Umbilical cord (tissue), 2 donors: ENCODE measurements around the gene RASAL1. TPM values are rescaled to one million over a fixed set of nuclear protein-coding genes. Genes with fewer than 3 reads are reported as not detected.
"Not testable (repeated sequence)": the region's sequence is repeated elsewhere in the genome, so short reads cannot be mapped to it uniquely, and the experiment has no call there.

Experiments
- DNase-seq: peaks from one replicate; pipeline ENCODE4 v3.0.0-alpha.2; 2015; ENCODE audit warnings: low spot score
- total RNA-seq: library from RNA; depleted of rRNA; stranded (reverse); fragments of >200 nt; gene quantifications from one replicate; pipeline ENCODE4 v1.2.3, GENCODE V29; 2014; ENCODE audit warnings: low replicate concordance; ENCODE audit not compliant: insufficient read depth

RASAL1 gene
- total RNA-seq, 1 donor from 2014 or later, result 0.24 TPM

DNA sequence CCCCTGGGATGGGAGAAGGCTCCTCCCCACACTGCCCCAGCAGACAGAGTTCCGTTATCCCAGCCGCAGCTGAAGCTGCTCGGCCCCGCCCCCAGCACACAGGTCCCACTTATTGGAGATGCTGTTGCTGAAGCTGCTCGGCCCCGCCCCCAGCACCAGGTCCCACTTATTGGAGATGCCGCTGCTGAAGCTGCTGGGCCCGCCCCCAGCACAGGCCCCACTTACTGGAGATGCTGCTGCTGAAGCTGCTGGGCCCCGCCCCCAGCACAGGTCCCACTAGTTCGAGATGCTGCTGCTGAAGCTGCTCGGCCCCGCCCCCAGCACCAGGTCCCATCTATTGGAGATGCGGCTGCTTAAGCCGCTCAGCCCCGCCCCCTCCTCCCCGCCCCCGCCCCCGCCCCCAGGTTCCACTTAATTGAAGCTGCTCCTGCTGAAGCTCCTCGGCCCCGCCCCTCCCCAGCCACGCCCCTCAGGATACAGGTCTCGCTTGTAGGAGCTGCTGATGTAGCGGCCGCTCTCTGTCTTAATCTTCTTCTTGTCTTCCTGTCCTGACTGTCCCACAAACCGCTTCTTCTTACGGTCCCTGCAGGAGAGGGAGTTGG lies 26.0 kb upstream of the RASAL1 start:
- DNase-seq, result no peak

DNA sequence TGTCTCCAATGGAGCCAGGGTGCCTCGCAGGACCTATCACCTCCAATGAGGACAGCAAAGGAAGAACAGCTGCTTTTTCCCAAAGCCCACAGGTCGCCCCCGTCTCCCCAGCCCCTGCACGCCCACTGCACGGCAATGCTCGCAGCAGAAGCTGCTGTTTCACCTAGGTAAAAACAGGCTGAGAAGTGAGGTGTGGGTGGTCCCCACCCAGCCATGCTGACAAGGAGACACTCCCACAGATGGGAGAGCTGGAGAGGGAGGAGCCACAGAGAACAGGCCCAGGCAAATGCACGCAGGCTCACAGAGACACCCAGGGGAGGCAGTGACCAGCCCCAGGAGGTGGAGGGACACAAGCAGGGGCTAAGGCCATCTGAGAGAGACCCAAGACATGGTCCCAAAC lies 24.4 kb upstream of the RASAL1 start:
- DNase-seq, result no peak

DNA sequence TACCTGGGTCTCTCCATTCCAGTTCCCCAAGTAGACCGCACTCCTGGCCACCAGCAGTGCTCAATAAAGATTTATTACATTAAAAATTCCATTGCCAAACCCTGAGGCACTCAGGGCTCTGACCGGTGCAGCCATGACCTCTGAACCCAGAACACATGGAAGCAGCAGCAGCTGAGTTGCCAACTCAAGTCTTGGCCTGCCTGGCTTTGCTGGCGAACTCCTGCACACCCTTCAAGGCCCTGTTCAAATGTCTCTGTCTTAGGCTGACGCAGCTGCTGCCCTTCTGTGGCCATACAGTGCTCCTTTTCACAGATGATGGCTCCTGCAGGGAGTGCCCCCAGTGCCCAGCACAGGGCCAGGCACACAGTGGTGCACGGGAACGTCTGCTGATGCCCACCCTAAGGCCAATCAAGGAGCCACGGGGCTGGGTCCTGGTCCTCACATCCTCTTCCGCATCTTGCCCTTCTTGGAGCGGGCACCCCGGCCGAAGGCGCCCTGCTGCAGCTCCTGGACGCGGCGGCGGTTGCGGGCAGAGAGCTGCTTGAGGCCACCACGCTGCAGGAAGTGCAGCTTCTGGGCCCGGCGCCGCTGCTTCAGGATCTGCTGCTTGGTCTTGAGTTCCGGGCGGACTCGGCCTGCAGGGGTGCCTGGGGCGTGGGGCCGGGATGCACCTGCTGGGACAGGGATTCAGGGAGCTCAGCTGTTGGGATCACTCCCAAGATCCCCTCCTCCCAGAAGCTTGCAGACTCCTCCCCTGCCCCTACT lies 23.1 kb upstream of the RASAL1 start:
- no peak for DNase-seq

DNA sequence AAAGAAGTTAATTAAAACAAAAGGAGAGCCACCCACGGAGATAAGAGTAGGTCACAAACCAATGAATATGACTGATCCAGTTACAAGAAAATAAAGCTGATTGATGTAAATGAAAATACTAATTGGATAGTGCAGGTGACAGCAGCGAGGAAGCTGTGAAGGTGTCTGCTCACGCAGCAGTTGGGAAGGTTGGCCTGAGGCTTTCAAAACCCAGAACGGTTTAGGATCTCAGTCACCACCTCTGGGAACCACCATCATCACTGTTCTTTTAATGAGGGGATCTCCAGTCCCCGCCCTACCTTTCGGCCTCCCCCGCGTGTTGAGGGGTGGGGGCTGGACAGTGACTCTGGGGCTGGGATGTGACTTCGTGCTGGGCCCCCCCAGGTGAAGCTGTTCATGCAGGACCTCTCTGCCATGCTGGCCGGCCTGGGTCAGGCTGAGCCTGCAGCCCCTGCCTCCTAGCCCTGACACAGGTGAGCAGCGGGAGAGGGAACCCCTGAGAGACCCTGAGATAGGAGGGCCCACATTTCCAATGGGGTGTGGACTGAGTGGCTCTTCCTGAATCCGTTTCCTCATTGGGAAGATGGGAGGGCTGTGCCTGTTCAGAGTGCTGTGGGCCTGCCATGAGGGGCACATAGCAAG lies 21.8 kb upstream of the RASAL1 start:
- DNase-seq, result no peak

DNA sequence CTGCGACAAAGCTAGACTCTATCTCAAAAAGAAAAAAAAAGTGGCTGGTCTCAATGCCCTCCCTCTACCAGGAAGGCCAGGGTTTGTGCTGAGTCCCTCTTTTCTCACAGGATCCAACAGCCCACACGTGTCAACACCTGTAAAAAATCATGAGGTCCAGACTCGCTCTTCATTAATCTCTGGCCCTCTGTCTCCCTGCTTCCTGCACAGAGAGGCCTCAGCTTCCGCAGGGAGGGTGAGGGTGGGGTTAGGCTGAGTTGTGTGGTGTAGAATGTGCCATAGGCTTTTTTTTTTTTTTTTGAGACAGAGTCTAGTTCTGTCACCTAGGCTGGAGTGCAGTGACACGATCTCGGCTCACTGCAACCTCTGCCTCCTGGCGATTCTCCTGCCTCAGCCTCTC lies 20.1 kb upstream of the RASAL1 start:
- DNase-seq, result no peak

DNA sequence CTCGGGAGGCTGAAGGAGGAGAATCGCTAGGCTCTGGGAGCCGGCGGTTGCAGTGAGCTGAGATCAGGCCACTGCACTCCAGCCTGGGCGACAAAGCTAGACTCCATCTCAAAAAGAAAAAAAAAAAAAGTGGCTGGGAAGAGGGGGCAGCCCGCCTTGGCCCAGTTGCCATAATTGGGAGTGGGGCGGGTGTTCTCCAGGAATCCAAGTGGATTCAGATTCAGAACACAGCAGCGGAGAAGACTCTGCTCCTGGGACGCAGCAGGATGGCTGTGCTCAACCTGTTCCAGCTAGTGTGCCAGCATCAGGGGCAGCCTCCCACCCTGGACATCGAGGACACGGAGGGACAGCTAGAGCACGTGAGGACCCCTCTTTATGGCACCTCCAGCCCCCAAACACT lies 19.5 kb upstream of the RASAL1 start:
- DNase-seq, result no peak

DNA sequence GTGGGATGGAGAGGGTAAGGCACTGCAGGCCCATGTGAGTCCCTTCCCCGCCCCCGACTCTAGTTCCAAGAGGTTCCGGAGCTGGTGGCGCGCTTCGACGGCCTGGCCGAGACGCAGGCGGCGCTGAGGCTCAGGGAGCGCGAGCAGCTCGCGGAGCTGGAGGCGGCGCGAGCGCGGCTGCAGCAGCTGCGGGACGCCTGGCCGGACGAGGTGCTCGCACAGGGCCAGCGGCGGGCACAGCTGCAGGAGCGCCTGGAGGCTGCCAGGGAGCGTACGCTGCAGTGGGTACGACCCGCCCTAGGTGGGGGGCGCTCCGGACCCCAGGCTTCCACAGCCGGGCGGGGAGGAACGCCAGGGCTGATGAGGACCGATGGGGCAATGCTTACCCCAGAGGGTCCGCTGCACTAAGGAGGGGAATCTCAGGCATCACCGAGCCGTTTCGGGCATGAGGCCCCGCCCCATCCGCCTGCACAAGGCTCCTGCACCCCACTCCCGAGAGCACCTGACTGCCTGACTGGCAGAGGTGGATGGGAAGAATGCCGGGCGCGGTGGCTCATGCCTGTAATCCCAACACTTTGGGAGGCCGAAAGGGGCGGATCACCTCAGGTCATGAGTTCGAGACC lies 18.9 kb upstream of the RASAL1 start:
- DNase-seq, result no peak

DNA sequence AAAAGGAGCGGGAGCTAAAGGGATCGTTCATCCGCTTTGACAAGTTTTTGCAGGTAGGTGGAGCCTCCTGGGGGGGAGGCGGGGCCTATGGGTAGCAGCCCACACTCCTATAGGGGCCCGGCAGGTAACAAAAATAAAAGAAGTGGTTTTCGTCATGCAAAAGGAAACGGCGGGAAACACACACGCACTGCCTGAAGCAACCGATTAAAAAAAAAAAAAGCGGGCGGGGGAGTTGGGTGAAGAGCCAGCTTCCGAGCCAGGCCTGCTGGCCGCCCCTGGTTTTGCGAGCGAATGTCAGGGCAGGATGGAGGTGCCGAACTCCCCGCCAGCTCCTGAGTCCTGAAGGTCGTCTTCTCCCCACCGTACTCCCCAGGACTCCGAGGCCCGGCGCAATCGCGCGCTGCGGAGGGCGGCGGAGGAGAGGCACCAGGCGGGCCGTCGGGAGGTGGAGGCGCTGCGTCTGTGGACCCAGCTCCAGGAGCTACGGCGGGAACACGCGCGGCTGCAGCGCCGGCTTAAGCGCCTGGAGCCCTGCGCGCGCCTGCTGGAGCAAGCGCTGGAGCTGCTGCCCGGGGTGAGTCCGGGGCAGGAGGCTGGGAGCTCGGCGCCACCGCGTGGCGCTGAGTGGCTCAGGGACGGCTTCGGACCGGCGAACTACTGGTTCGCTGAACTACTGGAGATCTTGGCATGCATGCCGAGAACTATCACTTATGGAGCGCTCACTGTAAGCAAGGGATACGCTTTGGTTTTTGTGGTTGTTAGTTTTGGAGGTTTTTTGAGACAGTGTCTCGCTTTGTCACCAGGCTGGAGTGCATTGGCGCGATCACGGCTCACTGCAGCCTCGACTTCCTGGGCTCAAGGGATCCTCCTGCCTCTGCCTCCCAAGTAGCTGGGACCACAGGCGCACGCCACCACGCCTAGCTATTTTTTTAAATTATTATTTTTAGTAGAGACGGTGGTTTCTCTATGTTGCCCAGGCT lies 17.6 kb upstream of the RASAL1 start:
- DNase-seq, result peak; percentile 68

DNA sequence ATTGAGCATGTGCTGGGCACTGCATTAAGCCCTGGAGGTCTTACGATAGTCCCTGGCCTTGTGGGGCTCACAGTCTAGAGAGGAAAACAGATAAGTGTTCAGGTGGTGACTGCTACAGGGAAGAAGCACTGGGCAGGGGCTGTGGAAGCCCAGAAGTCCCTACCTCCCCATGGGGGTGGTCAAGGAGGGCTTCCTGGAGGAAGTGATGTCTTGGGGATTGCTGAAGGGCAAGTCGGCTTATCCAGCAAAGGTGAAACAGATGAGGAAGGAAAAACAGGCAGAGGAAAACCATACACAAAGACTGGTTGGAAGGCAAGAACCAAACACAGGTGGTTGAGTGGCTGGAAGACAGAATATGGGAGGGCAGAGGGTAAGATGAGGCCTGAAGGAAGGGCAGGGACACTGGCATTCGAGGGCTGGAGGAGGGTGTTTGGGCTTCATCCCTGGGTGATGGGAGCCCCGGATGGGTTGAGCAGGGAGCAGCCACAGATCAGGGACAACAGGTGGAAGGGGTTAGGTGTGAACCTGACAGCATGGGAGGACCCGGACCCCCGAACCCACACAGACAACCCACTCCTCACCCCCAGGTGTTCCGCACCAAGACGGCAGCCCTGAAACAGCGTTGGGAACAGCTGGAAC lies 16.8 kb upstream of the RASAL1 start:
- DNase-seq, result no peak

DNA sequence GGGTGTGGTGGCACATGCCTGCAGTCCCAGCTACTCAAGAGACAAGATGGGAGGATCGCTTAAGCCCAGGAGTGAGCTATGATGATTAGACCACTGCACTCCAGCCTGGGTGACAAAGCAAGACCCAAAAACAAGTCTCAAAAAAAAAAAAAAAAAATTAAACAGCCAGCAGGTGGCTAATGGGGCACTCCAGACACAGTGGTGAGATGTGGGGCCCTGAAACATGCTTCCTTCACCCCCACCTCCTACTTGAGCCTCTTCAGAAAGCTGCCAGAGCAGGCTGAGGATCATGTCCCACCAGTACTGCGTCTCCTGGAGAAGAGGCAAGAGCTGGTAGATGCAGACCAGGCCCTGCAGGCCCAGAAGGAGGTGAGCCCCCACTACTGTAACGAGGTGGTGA lies 16.1 kb upstream of the RASAL1 start:
- DNase-seq, result no peak

DNA sequence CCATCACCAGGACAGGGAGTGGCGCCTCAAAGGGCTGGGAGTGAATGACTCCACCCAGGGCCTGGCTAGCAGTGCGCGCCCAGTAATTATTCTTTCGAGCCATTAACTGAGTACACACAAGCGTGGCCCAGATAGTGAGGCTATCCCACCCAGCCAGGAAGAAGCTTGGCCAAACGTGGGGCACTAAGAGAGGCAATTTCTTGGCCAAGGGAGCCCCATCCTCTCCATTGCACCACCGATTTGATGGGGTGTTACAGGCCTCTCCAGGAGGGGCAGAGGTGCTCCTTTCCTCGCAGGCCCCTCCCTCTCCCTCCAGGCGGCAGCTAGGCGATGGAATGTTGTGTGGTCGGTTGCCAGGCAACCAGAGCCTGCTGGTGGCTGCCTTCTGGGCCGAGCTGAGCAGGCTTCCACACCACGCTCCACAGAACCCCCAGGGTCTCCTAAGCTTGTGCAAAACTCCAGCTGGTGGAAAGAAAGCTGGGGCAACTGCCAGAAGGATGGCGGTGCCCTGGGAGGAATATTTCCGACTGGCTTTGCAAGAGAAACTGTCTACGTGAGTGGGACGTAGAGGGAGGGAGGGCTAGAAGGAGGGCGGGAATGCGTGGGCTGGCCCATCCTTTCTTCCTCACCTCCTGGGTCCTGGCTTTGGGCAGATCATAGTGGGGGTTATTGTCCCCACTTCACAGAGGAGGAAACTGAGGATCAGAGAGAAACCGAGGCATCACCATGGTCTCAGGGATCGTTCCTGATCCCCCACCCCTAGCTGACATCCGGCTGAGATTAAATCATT lies 14.0 kb upstream of the RASAL1 start, which contains the start of gene CFAP73:
Gene CFAP73, plus strand, starts transcription at position 364 of the 790 bp plus-strand sequence. Its CDS starts 134 bp downstream, at position 498.
- DNase-seq, result peak; percentile 67

DNA sequence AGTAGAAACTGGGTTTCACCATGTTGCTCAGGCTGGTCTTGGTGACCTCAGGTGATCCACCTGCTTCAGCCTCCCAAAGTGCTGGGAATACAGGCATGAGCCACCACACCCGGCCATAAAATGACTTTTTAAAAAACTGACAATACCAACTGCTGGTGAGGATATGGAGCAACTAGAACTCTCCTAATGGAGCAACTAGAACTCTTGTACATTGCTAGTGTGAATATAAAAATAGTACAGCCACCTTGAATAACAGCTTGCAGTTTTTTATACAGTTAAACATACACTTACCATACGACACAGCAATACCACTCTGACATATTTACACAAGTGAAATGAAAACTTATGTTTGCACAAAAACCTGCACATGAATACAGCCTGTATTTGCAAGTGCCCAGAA lies 11.4 kb upstream of the RASAL1 start:
- no peak for DNase-seq

DNA sequence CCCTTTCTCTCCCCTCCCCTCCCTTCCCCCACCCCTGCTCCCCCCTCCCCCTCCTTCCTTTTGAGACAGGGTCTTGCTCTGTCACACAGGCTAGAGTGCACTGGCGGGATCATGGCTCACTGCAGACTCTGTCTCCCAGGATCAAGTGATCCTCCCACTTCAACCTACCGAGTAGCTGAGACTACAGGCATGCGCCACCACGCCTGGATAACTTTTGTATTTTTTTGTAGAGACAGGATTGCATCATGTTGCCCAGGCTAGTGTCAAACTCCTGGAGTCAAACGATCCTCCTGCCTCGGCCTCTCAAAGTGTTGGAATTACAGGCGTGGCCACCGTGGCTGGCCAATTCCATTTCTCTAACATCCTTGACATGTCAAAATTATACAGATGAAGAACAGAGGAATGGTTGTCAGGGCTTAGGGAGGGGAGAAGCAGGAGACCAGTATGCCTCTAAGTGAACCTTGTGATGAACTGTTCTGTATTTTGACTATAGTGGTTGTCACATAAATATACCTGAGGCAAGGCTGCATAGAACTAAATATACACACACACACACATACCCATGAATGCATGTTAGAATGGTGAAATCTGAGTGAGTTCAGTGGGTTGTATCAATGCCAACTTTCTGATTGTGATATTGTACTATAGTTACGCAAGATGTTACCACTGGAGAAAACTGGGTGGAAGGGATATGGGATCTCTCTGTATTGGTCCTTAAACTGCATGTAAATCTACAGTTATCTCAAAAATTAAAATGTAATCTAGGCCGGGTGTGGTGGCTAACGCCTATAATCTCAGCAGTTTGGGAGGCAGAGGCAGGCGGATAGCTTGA lies 10.4 kb upstream of the RASAL1 start:
- no peak for DNase-seq

DNA sequence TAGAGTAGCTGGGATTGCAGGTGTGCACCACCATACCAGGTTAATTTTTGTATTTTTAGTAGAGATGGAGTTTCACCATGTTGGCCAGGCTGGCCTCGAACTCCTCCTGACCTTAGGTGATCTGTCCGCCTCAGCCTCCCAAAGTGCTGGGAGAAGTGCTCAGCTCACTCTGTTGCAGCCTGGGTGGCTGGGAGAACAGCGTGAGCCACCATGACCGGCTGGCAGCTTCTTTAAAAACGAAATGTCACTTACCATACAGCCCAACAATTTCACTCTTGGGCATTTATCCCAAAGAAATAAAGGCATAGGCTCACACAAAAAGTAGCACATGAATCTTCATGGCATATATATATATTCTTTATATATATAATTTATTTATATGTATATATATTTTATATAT lies 9.2 kb upstream of the RASAL1 start:
- no peak for DNase-seq

DNA sequence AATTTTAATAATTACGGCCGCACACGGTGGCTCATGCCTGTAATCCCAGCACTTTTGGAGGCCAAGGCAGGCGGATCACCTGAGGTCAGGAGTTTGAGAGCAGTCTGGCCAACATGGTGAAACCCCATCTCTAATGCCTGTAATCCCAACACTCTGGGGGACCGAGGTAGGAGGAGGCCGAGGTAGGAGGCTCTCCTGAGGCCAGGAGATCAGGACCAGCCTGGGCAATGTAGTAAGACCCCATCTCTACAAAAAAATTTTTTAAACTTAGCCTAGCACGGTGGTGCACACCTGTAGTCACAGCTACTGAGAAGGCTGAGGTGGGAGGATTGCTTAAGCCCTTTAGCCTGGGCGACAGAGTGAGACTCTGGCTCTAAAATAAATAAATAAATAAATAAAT lies 8.4 kb upstream of the RASAL1 start:
- DNase-seq, result no peak

DNA sequence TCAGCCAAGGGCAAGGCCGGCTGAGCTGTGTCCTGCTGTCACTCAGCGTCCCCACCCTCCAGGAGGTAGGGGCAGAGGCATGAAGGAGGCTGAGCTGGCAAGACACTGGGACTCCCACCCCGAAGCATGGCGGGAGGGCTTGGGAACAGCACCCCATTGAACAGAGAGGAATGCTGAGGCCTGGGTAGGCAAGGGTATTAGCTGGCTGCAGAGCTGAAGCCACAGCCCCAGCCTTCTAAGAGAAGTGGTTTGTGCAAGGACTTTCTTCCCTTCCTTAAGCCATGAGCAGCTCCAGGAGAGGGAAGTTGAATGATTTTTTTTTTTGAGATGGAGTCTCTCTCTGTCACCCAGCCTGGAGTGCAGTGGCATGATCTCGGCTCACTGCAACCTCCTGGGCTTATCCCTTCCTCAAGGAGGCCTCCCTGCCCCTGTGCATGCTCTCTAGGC lies 7.3 kb upstream of the RASAL1 start:
- no peak for DNase-seq

DNA sequence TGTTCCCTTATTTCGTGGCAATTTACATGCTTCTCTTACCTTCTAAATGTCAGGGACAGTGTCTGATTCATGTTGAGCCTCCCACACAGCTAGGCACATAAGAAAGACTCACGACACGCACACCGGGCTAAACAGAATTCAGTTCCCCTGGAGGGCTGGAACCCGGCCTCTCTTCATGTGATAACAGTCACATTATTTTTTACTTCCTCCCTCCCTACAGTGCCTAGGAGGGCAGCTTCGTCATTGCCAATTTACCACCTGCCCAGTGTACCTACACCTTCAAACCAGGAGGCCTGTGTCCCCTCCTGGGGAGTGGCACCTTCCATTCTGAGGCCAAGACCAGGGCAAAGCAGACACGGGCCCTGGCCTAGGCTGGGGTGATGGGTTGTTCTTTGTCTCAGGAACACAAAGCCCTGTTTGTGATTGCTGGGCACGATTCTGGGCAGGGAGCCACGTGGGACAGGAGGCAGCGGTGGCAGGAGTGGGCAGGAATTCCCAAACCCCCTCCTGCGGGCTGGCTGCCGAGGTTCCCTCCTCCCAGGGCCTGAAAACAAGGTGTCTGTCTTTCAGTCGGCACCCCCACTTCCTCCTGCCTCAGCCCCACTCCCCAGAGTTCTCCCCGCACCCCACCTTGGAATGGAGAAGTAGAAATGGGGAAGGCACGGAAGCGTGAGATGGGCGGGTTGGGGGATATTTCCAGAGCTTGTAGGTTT lies 6.8 kb upstream of the RASAL1 start:
- peak; percentile 31 for DNase-seq

DNA sequence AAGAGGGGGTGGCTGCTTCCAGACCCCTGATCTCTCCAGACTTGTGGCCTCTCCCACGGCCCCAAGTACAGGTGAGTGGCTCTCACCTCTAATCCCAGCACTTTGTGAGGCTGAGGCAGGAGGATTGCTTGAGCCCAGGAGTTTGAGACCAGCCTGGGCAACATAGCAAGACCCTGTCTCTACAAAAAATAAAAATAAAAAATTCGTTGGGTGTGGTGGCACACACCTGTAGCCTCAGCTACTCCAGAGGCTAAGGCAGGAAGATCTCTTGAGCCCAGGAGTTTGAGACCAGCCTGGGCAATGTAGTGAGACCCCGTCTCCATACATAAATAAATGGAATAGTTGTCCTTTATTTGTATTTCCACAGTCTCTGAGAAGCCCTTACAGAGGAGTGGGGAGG lies 6.2 kb upstream of the RASAL1 start:
- DNase-seq, result not testable (repeated sequence)
